ENCODE results near the gene PNMT.

PNMT gene

DNA sequence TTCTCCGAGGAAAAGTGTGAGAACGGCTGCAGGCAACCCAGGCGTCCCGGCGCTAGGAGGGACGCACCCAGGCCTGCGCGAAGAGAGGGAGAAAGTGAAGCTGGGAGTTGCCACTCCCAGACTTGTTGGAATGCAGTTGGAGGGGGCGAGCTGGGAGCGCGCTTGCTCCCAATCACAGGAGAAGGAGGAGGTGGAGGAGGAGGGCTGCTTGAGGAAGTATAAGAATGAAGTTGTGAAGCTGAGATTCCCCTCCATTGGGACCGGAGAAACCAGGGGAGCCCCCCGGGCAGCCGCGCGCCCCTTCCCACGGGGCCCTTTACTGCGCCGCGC, 31.5 kb downstream of the PNMT start, which contains the start of gene ERBB2 (continued):
- no peak for TF ChIP-seq ZBTB11 (tag by site-specific recombination; conservative IDR thresholded peaks at IDR 0.05; ENCODE audit: low read depth)
- TF ChIP-seq ZNF274 (IDR thresholded peaks at IDR 0.05; ENCODE audit: low read length): no peak
- TF ChIP-seq ZNF274 (tag by site-specific recombination; IDR thresholded peaks at IDR 0.05; ENCODE audit: borderline replicate concordance): no peak
- no peak for TF ChIP-seq ZNF610 (tag by site-specific recombination; IDR thresholded peaks at IDR 0.05; ENCODE audit: borderline replicate concordance)
- TF ChIP-seq, protein P1, sequence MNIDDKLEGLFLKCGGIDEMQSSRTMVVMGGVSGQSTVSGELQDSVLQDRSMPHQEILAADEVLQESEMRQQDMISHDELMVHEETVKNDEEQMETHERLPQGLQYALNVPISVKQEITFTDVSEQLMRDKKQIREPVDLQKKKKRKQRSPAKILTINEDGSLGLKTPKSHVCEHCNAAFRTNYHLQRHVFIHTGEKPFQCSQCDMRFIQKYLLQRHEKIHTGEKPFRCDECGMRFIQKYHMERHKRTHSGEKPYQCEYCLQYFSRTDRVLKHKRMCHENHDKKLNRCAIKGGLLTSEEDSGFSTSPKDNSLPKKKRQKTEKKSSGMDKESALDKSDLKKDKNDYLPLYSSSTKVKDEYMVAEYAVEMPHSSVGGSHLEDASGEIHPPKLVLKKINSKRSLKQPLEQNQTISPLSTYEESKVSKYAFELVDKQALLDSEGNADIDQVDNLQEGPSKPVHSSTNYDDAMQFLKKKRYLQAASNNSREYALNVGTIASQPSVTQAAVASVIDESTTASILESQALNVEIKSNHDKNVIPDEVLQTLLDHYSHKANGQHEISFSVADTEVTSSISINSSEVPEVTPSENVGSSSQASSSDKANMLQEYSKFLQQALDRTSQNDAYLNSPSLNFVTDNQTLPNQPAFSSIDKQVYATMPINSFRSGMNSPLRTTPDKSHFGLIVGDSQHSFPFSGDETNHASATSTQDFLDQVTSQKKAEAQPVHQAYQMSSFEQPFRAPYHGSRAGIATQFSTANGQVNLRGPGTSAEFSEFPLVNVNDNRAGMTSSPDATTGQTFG (tag by site-specific recombination; IDR thresholded peaks at IDR 0.05; ENCODE audit: borderline replicate concordance): no peak
- no peak for TF ChIP-seq KLF16 (tag by site-specific recombination; IDR thresholded peaks at IDR 0.05)
- no peak for TF ChIP-seq ZNF544 (tag by site-specific recombination; IDR thresholded peaks at IDR 0.05)
- no peak for TF ChIP-seq ZXDB (tag by site-specific recombination; IDR thresholded peaks at IDR 0.05)
- no peak for TF ChIP-seq ZNF777 (tag by site-specific recombination; IDR thresholded peaks at IDR 0.05; ENCODE audit: borderline replicate concordance)
- no peak for TF ChIP-seq YY1 (tag by site-specific recombination; IDR thresholded peaks at IDR 0.05)
- no peak for TF ChIP-seq ZNF423 (tag by site-specific recombination; IDR thresholded peaks at IDR 0.05)
- TF ChIP-seq ZNF280D (tag by site-specific recombination; IDR thresholded peaks at IDR 0.05): no peak
- TF ChIP-seq BCL11A (tag by site-specific recombination; IDR thresholded peaks at IDR 0.05; ENCODE audit: low read depth): no peak
- TF ChIP-seq ZNF391 (tag by site-specific recombination; IDR thresholded peaks at IDR 0.05; ENCODE audit: borderline replicate concordance, low read depth): no peak
- TF ChIP-seq ZNF600 (tag by site-specific recombination; IDR thresholded peaks at IDR 0.05): no peak
- no peak for TF ChIP-seq MEIS1 (CRISPR knock-in tag; IDR thresholded peaks at IDR 0.05; ENCODE audit: borderline replicate concordance)
- TF ChIP-seq IKZF3 (tag by site-specific recombination; IDR thresholded peaks at IDR 0.05): peak; percentile 97
- no peak for TF ChIP-seq ZNF302 (tag by site-specific recombination; IDR thresholded peaks at IDR 0.05; ENCODE audit: low read depth)
- peak; percentile 14; the same call in 1 of the 2 replicates for TF ChIP-seq KLF1 (tag by site-specific recombination; IDR thresholded peaks at IDR 0.05)
- no peak for TF ChIP-seq ZSCAN23 (tag by site-specific recombination; IDR thresholded peaks at IDR 0.05)
- peak; percentile 61; the same call in 1 of the 2 replicates for TF ChIP-seq ZNF398 (tag by site-specific recombination; IDR thresholded peaks at IDR 0.05)
- no peak for TF ChIP-seq ZNF548 (tag by site-specific recombination; IDR thresholded peaks at IDR 0.05)
- no peak for TF ChIP-seq ZNF747 (tag by site-specific recombination; IDR thresholded peaks at IDR 0.05)
- no peak for TF ChIP-seq ZNF132 (tag by site-specific recombination; IDR thresholded peaks at IDR 0.05; ENCODE audit: borderline replicate concordance)
- no peak for TF ChIP-seq ZNF211 (tag by site-specific recombination; IDR thresholded peaks at IDR 0.05; ENCODE audit: low read depth)
- no peak for TF ChIP-seq ZNF596 (tag by site-specific recombination; IDR thresholded peaks at IDR 0.05)
- no peak for TF ChIP-seq ZNF514 (tag by site-specific recombination; IDR thresholded peaks at IDR 0.05)
- TF ChIP-seq, protein P2, sequence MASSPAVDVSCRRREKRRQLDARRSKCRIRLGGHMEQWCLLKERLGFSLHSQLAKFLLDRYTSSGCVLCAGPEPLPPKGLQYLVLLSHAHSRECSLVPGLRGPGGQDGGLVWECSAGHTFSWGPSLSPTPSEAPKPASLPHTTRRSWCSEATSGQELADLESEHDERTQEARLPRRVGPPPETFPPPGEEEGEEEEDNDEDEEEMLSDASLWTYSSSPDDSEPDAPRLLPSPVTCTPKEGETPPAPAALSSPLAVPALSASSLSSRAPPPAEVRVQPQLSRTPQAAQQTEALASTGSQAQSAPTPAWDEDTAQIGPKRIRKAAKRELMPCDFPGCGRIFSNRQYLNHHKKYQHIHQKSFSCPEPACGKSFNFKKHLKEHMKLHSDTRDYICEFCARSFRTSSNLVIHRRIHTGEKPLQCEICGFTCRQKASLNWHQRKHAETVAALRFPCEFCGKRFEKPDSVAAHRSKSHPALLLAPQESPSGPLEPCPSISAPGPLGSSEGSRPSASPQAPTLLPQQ (tag by site-specific recombination; IDR thresholded peaks at IDR 0.05): no peak
- TF ChIP-seq TRIM28 (IDR thresholded peaks at IDR 0.05; ENCODE audit: borderline replicate concordance, low read length): no peak
- no peak for TF ChIP-seq ZBTB7A (tag by site-specific recombination; IDR thresholded peaks at IDR 0.05; ENCODE audit: low read depth)
